EL (cell line): ENCODE data around the gene CCDC92B.
"Not testable (repeated sequence)": the region's sequence is repeated elsewhere in the genome, so short reads cannot be mapped to it uniquely, and the experiment has no call there.

Source experiments
- DNase-seq: peaks from one replicate; pipeline ENCODE4 v3.0.0-alpha.2; 2016

The CCDC92B gene

DNA sequence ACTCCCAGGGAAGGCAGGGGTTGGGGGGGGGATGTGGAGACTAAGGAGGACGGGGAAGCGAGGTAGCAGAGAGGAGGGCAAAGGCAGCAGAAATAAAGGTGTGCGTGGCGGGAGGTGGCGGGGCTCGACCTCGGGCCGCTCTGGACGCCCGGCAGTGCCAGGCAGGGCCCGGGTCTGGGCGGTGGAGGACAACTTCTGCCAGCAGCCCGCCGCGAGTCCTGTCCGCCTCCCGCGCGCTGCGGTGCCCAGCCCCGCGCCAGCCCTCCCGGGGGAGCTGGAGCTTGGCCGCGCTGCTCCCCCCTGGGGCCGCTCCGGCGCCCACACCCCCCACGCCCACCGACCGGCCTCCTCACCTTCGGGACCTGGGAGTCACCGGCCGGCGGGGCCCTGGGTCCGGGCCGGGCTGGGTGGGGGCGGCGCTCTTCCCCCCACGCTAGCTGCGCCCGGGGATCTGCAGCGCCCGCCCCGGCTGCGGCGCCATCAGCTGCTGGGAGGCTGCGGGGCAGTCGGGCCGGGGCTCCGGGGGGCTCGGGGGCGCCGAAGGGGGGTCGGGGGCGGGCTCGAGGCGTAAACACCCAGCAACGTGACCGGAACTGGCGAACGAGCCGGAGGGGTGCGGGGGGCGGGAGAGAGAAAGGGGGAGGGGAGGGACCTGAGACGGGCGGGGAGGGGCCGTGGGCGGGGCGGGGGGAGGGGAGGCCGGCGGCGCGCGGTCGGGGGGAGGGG lies at the start of gene CCDC92B:
Gene CCDC92B, minus strand, starts transcription at position 595 of the 726 bp plus-strand sequence. CDS start 14,507 bp downstream, outside the sequence.
- DNase-seq, result no peak

GRCh38 chr17:2798678-2799077 lies 49.2 kb upstream of the CCDC92B start:
- no peak for DNase-seq

GRCh38 chr17:2798188-2798587 lies 48.7 kb upstream of the CCDC92B start:
- no peak for DNase-seq

GRCh38 chr17:2797637-2798036 lies 48.2 kb upstream of the CCDC92B start:
- DNase-seq, result no peak

GRCh38 chr17:2797226-2797625 lies 47.8 kb upstream of the CCDC92B start:
- DNase-seq, result no peak

GRCh38 chr17:2796164-2797125 lies 47.0 kb upstream of the CCDC92B start, which contains the start of gene RAP1GAP2:
Gene RAP1GAP2, plus strand, starts transcription at chr17:2796438. Its CDS starts 90 bp downstream, at chr17:2796528.
- DNase-seq, result no peak

DNA sequence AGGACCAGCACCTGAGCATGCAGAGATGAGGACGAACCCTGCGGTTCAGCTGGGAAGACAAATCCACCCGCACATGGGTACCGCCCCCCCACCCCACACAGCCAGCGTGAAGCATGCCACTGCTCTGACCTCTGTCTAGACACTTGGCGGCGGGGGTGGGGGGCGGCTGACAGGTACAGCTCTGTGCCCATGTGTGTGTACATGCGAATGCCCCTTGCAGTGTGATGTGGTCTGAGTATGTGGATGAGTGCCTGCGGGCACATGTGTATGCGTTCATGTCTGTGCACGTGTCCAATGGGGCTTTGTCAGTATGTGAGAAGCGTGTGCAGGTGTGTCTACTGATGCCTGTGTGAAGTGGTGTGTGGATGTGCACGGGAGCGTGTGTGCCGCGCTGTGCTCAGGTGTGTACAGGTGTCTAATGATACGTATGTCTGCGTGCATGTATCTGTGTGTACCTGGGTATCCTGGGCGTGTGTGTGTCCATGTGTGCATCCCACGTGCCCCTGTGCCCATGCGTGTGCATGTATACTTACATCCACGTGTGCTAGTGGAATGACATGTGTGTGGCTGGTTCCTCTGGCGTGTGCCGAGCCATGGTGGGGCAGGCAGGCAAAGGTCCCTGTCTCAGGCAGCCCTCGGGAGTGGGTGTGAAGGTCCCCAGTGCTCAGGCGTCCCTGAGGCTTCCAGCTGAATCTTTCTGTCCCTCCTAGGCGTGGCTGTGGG lies 46.1 kb upstream of the CCDC92B start:
- DNase-seq, result no peak

GRCh38 chr17:2794111-2794803 lies 44.8 kb upstream of the CCDC92B start:
- DNase-seq, result no peak

DNA sequence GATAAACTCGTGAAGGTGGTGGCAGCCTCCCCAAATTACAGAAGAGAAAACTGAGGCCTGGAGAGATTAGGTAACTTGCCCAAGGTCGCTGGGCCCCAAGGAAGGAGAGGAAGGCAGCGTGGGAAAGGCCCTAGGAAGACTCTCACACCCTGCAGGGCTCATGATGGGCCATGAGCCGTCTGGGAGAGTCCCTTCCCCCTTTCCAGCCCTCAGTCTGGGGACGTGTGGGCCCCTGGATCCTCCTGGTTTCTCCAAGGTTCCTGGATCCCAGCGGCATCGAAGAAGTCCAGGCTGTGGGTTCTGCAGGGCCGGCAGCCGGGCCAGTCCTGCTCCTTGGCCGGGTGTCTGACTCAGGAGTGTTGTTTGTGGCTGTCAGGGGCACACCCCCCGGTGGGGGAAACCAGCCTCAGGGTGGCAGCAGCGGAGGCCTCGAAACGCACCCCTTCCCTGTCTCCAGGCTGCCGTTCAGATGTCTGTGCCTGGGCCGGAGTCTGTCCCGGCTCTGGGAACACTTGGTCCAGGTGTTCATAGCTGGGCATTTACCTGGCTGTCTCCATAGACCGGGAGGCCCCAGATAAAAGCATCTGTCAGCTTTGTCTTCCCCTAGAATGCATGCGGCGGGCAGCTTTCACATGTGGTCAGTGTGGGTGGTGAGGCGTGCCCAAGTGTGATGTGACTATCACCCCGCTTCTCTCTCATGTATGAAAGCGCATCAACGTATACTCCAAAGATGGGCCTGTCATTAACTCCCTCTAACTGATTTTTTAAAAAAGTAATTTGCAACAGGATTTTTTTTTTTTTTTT lies 43.1 kb upstream of the CCDC92B start:
- DNase-seq, result no peak

DNA sequence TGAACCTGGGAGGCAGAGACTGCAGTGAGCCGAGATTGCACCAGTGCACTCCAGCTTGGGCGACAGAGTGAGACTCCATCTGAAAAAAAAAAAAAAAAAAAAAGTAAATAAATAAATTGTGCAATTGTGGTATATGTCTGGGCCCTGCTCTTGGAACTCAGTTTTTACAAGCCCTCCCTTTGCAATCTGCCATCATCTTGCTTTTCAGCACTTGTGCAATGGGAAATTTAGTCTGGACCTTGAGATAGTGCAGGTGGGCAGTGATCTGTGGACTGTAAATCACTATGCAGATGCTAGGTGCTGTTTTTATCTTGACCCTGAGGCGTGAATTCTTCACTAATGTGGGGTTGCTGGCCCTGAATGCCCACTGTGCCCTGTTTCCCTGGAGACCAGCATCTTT lies 40.2 kb upstream of the CCDC92B start:
- DNase-seq, result no peak

DNA sequence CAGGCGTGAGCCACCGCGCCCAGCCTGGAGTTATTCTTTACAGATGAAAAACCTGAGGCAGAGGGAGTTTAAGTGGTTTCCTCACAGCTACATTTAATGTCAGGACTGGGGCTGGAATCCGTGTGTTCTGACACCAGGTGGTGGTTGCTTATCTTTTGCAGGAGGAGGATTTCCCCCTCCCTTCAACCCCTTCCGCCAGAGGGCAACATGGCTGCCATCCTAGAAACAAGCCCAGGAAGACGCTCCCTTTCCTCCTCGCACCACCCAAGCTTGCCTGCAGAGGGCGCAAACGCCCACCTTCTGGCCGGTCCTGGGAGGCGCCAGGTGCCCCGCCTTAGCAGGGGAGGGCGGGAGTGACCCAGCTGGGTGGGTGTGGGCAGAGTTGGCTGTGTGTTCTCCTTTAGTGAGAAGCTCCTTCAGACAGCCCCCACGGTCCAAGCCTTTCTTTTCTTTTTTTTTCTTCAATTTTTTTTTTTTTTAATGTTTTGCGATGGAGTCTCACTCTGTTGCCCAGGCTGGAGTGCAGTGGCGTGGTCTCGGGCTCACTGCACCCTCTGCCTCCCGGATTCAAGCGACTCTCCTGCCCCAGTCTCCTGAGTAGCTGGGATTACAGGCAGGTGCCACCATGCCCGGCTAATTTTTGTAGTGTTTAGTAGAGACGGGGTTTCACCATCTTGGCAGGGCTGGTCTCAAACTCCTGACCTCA lies 36.9 kb upstream of the CCDC92B start:
- peak; percentile 83 for DNase-seq

DNA sequence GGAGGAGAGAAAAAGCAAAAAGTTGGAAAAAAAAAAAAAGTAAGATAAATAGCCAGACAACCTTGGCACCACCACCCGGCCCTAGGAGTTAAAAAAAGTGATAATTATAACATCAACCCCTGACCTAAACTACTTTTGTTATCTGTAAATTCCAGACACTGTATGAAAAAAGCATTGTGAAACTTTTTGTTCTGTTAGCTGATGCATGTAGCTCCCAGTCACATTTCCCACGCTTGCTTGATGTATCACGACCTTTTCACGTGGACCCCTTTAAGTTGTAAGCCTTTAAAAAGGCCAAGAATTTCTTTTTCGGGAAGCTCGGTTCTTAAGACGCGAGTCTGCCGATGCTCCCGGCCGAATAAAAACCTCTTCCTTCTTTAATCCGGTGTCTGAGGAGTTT lies 35.9 kb upstream of the CCDC92B start:
- not testable (repeated sequence) for DNase-seq

- no peak for DNase-seq
These were observed 35.4 kb upstream of the CCDC92B start for GRCh38 chr17:2784864-2785263.

DNA sequence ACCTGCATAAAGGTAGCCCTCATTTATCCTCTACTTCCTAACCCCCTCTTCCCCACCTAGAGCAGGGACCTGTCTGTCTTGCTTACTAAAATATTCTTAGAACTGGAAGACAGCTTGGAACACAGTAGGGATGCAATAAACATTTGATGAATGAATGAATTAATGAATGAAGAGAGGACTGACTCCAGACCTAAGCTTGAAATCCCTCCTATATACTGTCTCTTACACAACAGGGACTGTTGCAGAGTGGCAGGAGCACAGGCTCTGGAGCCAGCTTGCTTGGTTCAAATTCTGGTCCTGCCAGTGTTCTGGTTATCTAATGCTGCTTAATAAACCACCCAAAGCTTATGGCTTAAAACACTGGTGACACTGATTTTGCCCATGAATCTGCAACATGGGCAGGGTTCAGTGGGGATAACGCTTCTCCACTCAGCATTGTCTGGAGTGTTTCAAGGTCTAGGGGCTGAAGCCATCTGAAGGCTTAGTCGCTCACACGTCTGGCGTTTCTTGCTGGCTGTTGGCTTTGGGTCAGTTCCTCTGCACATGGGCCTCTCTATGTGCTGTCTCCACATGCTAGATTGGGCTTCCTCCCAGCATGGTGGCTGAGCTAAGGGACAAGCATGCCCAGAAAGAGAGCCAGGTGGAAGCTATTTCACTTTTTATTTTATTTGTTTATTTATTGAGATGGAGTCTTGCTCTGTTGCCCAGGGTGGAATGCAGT lies 34.0 kb upstream of the CCDC92B start:
- DNase-seq, result no peak

- DNase-seq, result peak; percentile 66
These were observed 32.6 kb upstream of the CCDC92B start for GRCh38 chr17:2782055-2782454.

DNA sequence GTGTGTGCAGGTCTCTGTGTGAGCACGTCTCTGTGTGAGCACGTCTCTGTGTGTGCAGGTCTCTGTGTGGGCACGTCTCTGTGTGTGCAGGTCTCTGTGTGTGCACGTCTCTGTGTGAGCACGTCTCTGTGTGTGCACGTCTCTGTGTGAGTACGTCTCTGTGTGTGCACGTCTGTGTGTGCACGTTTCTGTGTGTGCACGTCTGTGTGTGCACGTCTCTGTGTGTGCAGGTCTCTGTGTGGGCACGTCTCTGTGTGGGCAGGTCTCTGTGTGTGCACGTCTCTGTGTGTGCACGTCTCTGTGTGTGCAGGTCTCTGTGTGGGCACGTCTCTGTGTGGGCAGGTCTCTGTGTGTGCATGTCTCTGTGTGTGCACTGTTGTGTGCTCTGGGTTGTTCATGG lies 32.1 kb upstream of the CCDC92B start:
- not testable (repeated sequence) for DNase-seq

- no peak for DNase-seq
These were observed 31.5 kb upstream of the CCDC92B start for GRCh38 chr17:2780931-2781454.

- DNase-seq, result no peak
These were observed 30.8 kb upstream of the CCDC92B start for GRCh38 chr17:2780256-2780655.

DNA sequence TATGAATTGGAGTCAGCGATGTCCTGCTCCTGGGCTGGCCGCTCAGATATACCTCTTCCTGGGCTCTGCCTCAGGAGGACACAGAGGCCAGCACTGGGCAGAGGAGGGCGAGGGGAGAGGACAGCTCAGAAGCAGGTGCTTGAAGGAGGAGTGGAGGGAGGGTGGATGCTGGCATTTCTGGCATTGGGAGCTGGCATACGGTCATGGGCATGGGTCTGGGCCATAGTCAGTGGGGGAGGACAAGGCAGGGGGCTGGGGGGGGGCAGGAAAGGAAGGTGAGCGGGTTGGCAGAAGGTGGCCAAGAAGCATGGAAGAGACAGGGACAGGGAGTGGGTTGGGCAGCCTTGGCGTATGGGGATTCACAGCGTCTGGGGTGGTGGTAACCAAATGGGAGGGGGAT lies 30.1 kb upstream of the CCDC92B start:
- no peak for DNase-seq

DNA sequence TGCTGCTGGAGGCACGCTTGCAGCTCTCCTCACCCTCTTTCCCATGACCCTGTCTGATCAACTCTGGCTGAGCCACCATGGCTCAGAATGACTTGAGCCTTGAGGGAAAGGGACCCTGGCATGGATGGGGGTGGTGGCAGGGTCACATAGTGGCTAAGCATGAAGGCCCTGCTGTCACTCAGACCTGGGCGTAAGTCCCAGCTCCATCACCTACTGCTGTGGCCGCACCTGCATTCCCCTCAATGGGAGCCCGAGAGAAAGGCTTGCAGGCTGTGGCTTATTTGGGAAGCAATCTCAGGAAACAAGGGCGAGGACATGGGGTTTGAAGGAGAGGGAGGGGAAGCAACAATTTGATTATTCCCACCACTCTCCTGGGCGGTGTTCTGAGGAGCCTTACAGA lies 29.0 kb upstream of the CCDC92B start:
- no peak for DNase-seq
